COR-L47 (cell line): ENCODE data around the gene FAM120B.

Experiments used
- DNase-seq: peaks from one replicate; lab custom pipeline; 2025; lab: John Stamatoyannopoulos, UW

The FAM120B gene

GRCh38 chr6:170358496-170358895 is 51.9 kb downstream of the FAM120B start:
- DNase-seq: peak; percentile 28

DNA sequence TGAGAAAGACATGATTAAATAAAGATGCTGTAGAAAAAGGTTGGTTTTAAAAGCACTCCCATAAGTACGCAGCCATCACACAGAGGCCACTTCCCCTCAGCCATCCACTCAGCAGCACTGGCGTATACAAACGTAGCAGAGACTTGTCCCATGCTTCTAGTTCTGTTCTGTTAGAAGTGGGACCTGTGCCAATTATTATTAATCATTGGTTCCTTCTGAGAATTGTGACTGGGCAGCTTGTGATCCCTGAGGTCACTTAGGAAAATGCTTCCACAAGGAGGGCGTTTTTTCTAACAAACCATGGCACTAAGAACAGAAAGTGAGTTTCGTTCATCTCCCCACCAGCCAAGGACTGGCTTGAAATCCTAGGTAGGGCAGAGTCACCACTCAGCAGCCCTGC is 53.9 kb downstream of the FAM120B start:
- no peak for DNase-seq

DNA sequence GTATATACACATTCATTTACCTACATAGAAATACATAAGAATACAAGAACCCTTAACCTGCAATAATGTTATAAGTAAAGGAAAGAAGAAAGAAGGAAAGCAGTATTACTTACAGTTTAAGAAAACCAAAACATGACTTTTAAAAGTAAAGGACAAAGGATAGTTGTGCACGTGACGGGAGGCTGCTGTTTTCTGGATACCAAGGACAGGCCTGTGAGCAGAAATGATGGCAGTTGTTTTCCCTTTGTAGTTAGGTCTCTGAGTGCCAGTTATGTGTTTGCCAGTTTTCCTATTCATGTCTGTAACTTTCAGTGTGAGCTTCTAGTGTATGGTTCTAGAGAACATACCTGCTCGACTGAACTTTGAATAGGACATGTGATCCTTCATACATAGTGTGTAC is 54.8 kb downstream of the FAM120B start:
- no peak for DNase-seq

DNA sequence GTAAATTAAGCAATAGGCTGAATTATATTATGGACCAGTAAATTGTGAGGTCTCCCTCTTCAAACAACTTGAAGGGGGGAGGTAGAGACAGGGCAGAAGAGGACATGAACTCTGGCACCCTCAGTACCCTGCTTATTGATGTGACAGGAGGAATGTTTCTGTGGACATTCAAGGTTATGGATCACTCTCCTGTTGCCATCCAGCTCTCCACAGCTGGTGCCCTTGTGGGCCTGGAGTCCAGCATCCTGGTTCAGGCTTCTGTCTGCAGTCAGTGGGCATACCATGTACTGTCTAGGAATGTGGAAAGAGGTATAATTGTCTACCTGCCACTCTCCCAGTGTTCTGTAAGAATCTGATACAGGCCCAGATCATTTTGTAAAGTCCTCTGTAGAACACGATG is 55.6 kb downstream of the FAM120B start:
- DNase-seq: no peak

DNA sequence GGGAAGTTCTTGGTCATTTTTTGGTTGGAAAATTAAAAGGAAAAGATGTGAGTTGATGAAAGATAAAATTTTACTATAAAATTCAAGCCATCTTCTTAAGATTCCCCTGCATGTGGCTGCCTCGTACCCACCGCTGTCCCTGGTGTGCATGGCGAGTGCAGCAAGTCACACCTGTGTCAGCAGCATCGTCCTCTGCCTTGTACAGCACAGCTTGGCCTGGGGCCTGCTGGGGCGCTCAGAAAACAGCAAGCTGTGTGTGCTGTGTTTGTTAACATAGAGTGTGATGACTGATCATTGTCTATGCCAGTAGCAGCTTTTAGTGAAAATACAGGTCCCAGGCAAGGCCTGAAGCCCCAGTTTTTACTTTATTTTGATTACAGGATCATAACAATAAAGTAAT is 56.7 kb downstream of the FAM120B start:
- no peak for DNase-seq

DNA sequence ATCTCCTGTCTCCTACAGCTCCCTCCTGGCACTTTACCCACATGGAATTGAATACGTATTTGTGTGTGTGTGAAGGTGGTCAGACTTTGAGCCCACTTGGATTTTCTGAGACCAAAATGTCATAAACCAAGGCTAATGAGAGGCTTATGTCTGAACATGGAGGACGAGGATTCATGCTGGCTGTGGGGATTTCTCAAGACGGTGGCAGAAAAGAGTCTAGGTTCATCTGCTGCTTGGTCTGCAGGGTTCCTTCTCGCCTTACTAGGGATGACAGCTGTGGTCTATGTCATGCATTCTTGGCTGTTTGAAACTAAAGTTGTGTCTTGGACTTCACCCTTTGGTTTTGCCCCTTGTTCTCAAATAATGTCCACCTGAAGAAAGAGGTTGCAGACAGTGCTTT is 58.6 kb downstream of the FAM120B start:
- DNase-seq: no peak

- DNase-seq: no peak
Observed at GRCh38 chr6:170365593-170365992, 59.0 kb downstream of the FAM120B start.

- DNase-seq: no peak
Observed at GRCh38 chr6:170366248-170366960, 59.8 kb downstream of the FAM120B start.

- no peak for DNase-seq
Observed at GRCh38 chr6:170367241-170367640, 60.7 kb downstream of the FAM120B start.

DNA sequence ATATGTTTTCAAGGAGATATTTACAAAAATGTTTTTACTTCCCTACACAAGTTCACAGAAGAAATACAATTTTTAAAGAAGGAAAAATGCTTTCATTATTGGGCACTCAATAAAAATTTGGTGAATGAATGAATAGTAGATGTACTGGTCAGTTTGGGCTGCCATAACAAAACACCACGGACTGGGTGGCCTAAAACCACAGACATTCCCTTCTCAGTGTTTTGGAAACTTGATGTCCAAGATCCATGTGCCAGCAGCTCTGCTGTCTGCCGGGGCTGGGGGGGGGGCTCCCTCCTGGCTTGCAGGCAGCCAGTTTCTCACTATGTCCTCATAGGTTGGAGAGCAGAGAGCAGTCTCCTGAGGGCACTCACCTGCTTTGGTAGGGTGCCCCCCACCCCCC is 62.0 kb downstream of the FAM120B start:
- no peak for DNase-seq

GRCh38 chr6:170369403-170369802 is 62.8 kb downstream of the FAM120B start:
- no peak for DNase-seq

- no peak for DNase-seq
Observed at GRCh38 chr6:170370416-170370815, 63.9 kb downstream of the FAM120B start.

- DNase-seq: no peak
Observed at GRCh38 chr6:170371080-170371479, 64.5 kb downstream of the FAM120B start.

DNA sequence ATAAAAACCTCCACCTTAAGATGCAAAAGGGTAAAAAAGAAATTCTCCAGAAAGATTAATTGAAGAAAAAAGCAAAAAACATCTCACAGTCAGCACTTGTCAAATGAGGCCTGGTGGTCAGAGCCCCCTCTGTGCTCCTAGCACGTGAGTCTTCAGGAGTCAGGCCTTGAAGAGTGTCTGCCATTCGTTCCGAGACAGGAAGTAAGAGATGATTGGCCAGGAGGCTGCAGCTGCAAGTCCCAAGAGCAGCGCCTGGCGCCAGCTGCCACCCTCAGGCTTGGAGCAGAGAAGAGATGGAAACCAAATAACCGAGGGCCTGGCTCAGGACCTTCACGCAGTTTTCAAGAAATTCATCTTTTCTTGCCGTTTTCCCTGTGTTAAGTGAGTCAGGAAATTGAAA is 65.0 kb downstream of the FAM120B start:
- DNase-seq: no peak

DNA sequence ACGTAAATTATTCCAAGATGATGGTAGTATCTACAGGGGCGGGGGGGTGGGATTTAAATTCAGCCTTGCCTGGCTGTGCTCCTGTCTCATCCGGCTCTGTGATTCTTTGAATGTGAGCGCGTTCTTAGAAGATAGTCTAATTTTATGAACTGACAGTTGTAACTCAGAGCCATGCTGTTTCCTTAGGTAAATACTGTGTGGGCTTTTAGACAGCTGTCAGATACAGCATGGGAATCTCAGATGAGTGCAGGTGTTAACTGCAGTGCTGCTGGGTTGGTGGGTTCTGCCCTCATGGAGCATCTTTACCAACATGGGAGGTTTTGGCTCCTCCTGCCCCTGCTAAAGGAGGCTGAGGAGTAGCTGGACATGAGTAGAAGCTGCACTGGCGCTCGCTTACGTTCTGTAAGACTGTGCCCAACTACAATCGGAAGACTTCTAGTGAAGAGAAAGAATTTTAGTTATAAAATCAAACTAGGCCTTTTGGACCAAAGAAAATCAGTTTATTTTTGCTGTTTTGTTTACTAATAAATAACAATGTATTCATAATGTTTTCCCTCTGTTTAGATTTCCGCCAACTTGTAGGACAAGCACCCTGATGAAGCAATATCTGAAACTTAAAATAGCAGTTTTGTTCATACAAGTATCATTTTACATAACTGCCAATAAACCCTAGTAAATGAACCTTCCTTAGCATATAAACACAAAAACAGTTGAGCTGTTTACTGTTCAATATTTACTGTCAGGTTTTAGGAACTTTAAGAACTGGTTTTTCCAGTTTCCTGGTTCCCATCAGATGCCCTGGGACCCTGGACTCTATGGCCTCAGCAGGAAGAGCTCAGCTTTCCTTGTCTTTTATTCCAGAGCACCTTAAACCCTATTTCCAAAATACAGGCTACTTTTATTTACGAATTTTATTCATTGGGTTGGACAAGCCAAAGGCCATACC is 66.1 kb downstream of the FAM120B start:
- DNase-seq: no peak

DNA sequence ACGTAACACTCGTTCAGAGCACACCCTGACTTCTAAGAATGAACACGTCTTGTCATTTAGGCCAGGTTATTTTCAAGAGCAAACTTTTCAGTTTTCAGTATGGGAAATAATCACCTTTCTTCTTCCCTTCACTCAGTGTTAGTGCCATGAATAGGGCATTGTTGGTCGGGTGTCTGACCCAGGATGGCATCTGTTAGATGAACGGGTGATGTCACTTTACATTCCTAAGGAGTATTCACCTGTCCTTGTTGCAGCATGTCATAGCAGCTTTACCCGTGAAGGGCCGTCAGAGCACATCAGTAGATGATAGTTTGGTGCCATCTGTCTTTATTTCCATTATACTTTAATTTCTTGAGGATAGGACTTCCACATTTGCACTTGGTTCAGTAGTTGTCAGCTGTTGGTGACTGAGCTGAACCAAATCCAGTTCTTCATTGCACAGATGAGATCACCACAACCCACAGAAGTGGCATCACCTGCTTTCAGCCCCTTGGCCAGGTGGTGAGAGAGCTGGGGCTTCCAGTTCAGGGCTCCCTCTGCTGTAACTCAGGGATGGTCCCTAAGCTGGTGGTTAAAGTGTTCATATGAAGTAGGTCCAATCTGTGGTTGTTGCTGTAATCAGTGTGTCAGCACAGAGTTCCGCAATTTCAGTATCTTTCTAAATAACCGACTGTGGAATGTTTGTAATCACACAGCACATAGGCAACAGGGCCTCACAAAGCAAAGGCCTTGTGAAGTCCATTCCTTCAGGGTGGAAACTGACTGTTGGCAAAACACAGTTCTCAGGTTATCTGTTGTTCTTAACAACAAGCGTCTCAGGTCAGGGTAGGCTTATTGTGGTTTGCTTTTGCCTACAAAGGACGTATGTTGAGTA is 68.2 kb downstream of the FAM120B start:
- DNase-seq: no peak

GRCh38 chr6:170375661-170376060 is 69.1 kb downstream of the FAM120B start:
- no peak for DNase-seq

- DNase-seq: no peak
Observed at GRCh38 chr6:170376386-170377043, 70.0 kb downstream of the FAM120B start.

DNA sequence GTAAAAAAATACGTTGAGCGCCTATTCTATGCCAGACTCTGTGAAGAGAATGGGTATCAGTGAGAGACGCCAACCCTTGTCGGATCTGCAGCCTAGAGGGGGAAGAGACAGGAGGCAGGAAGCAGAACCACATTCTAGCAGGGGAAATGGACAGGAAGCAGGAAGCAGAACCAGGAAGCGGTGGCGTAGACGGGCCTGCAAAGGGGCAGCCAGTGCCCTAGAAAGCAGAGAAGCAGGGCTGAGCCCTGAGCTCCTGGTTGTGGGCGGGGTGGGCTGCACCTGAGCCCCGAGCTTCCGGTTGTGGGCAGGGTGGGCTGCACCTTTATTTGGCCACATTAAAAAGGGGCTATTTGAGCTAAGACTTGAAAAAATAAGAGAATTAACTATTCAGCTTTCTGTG is 71.9 kb downstream of the FAM120B start:
- DNase-seq: no peak

DNA sequence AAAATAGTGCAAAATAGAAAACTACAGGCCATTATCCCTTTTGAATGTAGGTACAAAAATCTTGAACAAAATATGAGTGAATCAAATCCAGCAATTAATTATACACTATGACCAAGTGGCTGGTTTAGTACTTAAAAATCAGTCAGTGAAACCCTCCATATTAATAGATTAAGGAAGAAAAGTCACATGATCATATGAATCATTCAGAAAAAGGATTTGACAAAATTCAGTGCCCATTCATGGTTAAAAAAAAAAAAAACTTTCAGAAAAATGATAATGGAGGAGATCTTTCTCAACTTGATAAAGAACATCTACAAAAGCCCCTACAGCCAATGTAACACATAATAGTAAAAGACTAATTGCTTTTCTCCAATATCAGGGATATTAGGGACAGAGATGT is 75.0 kb downstream of the FAM120B start:
- no peak for DNase-seq

- DNase-seq: no peak
Observed at GRCh38 chr6:170383466-170384035, 77.0 kb downstream of the FAM120B start.
